ENCODE measurements around the gene PTDSS2. TPM values are rescaled to one million over a fixed set of nuclear protein-coding genes. Genes with fewer than 3 reads are reported as not detected.

The PTDSS2 gene
- total and polyA plus RNA-seq, 9 of the 15 experiments (the other 6 are each of a cell fraction or from before 2014, with no cell fraction given) = 0.45 to 53.9 (median 17.2) TPM

DNA sequence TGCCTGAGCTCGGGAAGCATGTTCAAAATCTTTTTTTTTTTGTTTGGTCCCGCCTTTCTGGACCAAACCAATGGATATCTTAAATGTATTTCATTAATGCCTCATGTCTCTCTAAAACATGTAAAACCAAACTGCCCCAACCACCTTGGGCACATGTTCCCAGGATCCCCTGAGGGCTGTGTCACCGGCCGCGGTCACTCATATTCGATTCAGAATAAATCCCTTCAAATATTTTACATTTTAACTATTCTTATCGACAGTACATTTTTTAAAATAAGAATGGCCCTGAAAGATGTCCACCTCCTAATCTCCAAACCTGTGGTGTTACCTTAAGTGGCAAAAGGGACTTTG lies 54.9 kb downstream of the PTDSS2 start (continued):
- TF ChIP-seq ETV6 (IDR thresholded peaks at IDR 0.05; ENCODE audit: borderline replicate concordance in 1 of 2, low read depth in 2 of 2, low read length in 1 of 2) = no peak
- TF ChIP-seq ETV6 (CRISPR knock-in tag; IDR thresholded peaks at IDR 0.05; ENCODE audit: borderline replicate concordance) = no peak
- 0 out of 2 replicates have a peak, but pooled peaks have one; percentile 35 for TF ChIP-seq POLR2H (tag; IDR thresholded peaks at IDR 0.05; ENCODE audit: low read depth)

DNA sequence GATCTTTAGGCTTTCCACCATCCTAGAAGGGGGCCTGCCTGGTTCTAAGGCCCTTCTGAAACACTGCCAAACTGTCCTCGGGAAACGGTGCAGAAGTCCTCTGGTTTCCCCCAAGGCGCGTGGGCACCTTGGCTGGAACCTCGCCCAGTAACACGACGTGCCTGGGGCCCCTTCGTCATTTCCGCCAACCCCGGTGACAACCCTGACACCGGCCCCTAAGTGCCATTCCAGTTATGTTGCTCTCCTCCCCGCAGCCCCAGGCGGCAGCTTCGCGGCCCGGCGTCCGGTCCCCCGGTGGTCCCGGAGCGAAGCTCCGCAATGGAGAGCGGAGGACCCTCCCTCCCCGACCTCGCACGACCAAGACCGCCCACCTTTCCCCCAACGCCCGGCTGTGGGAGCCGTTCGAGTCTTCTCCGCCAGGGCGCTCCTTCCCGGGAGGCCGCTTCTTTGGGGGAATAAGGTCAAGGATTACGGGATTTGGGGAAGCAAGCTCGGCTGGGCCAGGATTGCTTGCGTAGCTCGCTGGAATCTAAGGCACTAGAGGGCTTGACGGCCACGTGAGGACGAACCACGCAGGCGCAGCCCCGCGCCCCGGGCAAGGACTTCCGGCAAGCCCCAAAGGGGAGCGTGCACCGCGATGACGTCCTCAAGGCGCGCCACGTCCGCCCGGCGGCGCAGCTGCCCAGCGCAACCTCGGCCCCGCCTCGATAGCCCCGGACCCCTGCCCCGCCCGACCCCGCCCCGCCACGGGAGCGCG lies 56.3 kb downstream of the PTDSS2 start:
- peak overlapping the region; percentile 97 to 100 for H3K9ac ChIP-seq (ENCODE audit: insufficient read depth in 1 of 2, low read depth in 2 of 2, low read length in 2 of 2)
- in situ Hi-C loops (cut with MboI) (no loop called here), intact Hi-C loops (cut with micrococcal nuclease) (loop anchor here (2.0 kb wide), 1 partner anchor 58 kb away; no protein-coding TSS in a partner anchor)
- H2AFZ ChIP-seq (ENCODE audit: low read depth, low read length) = peak overlapping the region; percentile 96
- H3K79me2 ChIP-seq (ENCODE audit: control insufficient read depth, insufficient read depth, low read length) = peaks cover 65% of the 10 kb centered on the region
- 1% methylated on average over 53 of the region's 71 CpGs for WGBS (ENCODE audit: insufficient coverage, low coverage, missing lambda C conversion rate)
- CTCF ChIA-PET (ENCODE audit: low intra/inter-chr PET ratio) = no interaction called here
- TSS peak; percentile 59 for BruUV-seq (replicated peaks)
- H3K9me1 ChIP-seq (ENCODE audit: control insufficient read depth, insufficient read depth, low read length) = no peaks in the 10 kb centered on the region
- no peaks in the 10 kb centered on the region for H3K27me3 ChIP-seq (ENCODE audit: control insufficient read depth in 2 of 2, insufficient read depth in 2 of 2, low read length in 2 of 2)
- H3K27ac ChIP-seq (ENCODE audit: extremely low read depth, low read depth, low read length) = peak overlapping the region; percentile 98
- FAIRE-seq (peak; percentile 94), DNase-seq (ENCODE audit: extremely low read depth in 1 of 4, low spot score in 3 of 4) (peak; percentile 92 to 99 (median 94)), ATAC-seq (peak; percentile 76)
- H3K4me3 ChIP-seq = peak overlapping the region; percentile 93
- peak overlapping the region; percentile 99 for H3K4me2 ChIP-seq (ENCODE audit: insufficient read depth, low read length)
- H4K20me1 ChIP-seq (replicated peaks; ENCODE audit: control insufficient read depth, insufficient read depth, low read length) = no peaks in the 10 kb centered on the region
- H3K9me3 ChIP-seq (replicated peaks; ENCODE audit: control insufficient read depth, insufficient read depth, low read depth, low read length) = no peaks in the 10 kb centered on the region
- POLR2A ChIA-PET = interaction anchor here (0.6 to 2.1 kb wide), 12 partner anchors 8 to 299 kb away, joined by 3 to 10 read pairs (median 6); partner anchors contain the start of genes BET1L, EPS8L2, PTDSS2 and RIC8A
- H3K36me3 ChIP-seq (ENCODE audit: control insufficient read depth, insufficient read depth, low read length) = peaks cover 38% of the 10 kb centered on the region; the same call in 2 of the 3 replicates
- peaks cover 11 to 58% of the 10 kb centered on the region in 2 experiments for H3K4me1 ChIP-seq (replicated peaks in 1 of 2; ENCODE audit: control insufficient read depth in 2 of 2, insufficient read depth in 2 of 2, low read length in 2 of 2)
- no peak for TF ChIP-seq MEF2D (tag; conservative IDR thresholded peaks at IDR 0.05; ENCODE audit: low read depth)
- TF ChIP-seq ZNF644 (tag; IDR thresholded peaks at IDR 0.05; ENCODE audit: low read depth) = peak; percentile 70; the same call in 1 of the 2 replicates
- no peak for TF ChIP-seq POU5F1 (IDR thresholded peaks at IDR 0.05; ENCODE audit: borderline replicate concordance, low read depth, low read length, partially characterized antibody)
- peak; percentile 33; the same call in 1 of the 2 replicates for TF ChIP-seq PML (IDR thresholded peaks at IDR 0.05; ENCODE audit: low read length)
- peak; percentile 68; the same call in 1 of the 2 replicates for TF ChIP-seq NR2C2 (CRISPR knock-in tag; IDR thresholded peaks at IDR 0.05)
- peak; percentile 89 for TF ChIP-seq NR2C2 (tag; IDR thresholded peaks at IDR 0.05)
- TF ChIP-seq ZNF263 (CRISPR knock-in tag; IDR thresholded peaks at IDR 0.05; ENCODE audit: borderline replicate concordance) = no peak
- peak; percentile 0 for TF ChIP-seq HMGN3 (IDR thresholded peaks at IDR 0.05; ENCODE audit: borderline replicate concordance, extremely low read depth, insufficient read length, low read depth, low read length)
- TF ChIP-seq ZNF41 (CRISPR knock-in tag; conservative IDR thresholded peaks at IDR 0.05) = 0 out of 2 replicates have a peak, but pooled peaks have one; percentile 27
- peak; percentile 94 for TF ChIP-seq ELF1 (tag; IDR thresholded peaks at IDR 0.05)
- TF ChIP-seq SMAD4 (CRISPR knock-in tag; conservative IDR thresholded peaks at IDR 0.05) = peak; percentile 36
- TF ChIP-seq TEAD1 (CRISPR knock-in tag; IDR thresholded peaks at IDR 0.05) = peak in 1 of 2 experiments; percentile 56; a peak in 3 of 4 replicates
- TF ChIP-seq BDP1 (IDR thresholded peaks at IDR 0.05; ENCODE audit: insufficient read depth, insufficient read length) = no peak
- no peak; the same call in 1 of the 2 replicates for TF ChIP-seq ZNF12 (CRISPR knock-in tag; IDR thresholded peaks at IDR 0.05)
- no peak for TF ChIP-seq CEBPB (tag; IDR thresholded peaks at IDR 0.05)
- TF ChIP-seq RNF2 (IDR thresholded peaks at IDR 0.05) = peak; percentile 30
- TF ChIP-seq EGR1 (conservative IDR thresholded peaks at IDR 0.05) = peak; percentile 64
